CD4-positive, alpha-beta T cell (primary cell): Measurements from ENCODE around the gene FBN3. TPM values are rescaled to one million over a fixed set of nuclear protein-coding genes. Genes with fewer than 3 reads are reported as not detected.

Experiments used
- ATAC-seq: fragments of 200-7000 bp; cut with Tn5 transposase; one replicate; pipeline ENCODE4 v1.10.0; 2022; ENCODE audit warnings: mild to moderate bottlenecking; ENCODE audit not compliant: poor library complexity
- CTCF ChIA-PET: fragments of 350-600 bp; sonication (Branson Sonifier 250); formaldehyde crosslinking; loops from one replicate; lab custom pipeline; 2021; ENCODE audit warnings: antibody characterized with exemption, inconsistent platforms; lab: Charles Lee
- POLR2A ChIA-PET: fragments of 350-600 bp; sonication (Branson Sonifier 250); formaldehyde crosslinking; loops from one replicate; lab custom pipeline; 2021; ENCODE audit warnings: antibody characterized with exemption, inconsistent platforms; lab: Charles Lee
- DNase-seq, 14 experiments: peaks; one replicate each; pipeline ENCODE4 v3.0.0-alpha.2; 2013 to 2020; ENCODE audit warnings: mixed read lengths in 2 of 14
- H3K27ac ChIP-seq, 2 donors: one replicate each; pipeline versions ENCODE4 v1.5.1 to v1.7.0; 2013; ENCODE audit warnings: low read length in 2 of 2, low read depth in 1 of 2, mild to moderate bottlenecking in 1 of 2
- H3K27me3 ChIP-seq, 2 experiments: 1 replicate in 1 of 2; 2 replicates in 1 of 2; pipeline versions ENCODE4 v1.6.1 to v1.7.0; 2013; ENCODE audit warnings: low read length in 2 of 2, control low read depth in 1 of 2, mild to moderate bottlenecking in 1 of 2, moderate library complexity in 1 of 2; ENCODE audit not compliant: insufficient read depth in 2 of 2, control insufficient read depth in 1 of 2
- H3K36me3 ChIP-seq: one replicate; pipeline ENCODE4 v1.6.1; 2013; ENCODE audit warnings: low read length, control low read depth; ENCODE audit not compliant: insufficient read depth
- H3K4me1 ChIP-seq: one replicate; pipeline ENCODE4 v1.6.1; 2013; ENCODE audit warnings: low read length, control low read depth; ENCODE audit not compliant: insufficient read depth
- H3K4me3 ChIP-seq: one replicate; pipeline ENCODE4 v1.5.1; 2013; ENCODE audit warnings: mild to moderate bottlenecking, low read length, moderate library complexity
- H3K9me3 ChIP-seq, 2 experiments: 1 replicate in 1 of 2; 2 replicates in 1 of 2; pipeline versions ENCODE4 v1.6.1 to v1.7.0; 2013; ENCODE audit warnings: low read length in 2 of 2, mild to moderate bottlenecking in 2 of 2, control low read depth in 1 of 2, moderate library complexity in 1 of 2; ENCODE audit not compliant: control insufficient read depth in 1 of 2, insufficient read depth in 1 of 2
- H3K27ac Mint-ChIP-seq: one replicate; pipeline ENCODE4 v1.8.0; 2020; ENCODE audit warnings: mixed read lengths
- H3K27me3 Mint-ChIP-seq: one replicate; pipeline ENCODE4 v1.8.0; 2021; ENCODE audit warnings: mixed read lengths
- H3K36me3 Mint-ChIP-seq: one replicate; pipeline ENCODE4 v1.8.0; 2021; ENCODE audit warnings: low read depth, mixed read lengths
- H3K4me1 Mint-ChIP-seq: one replicate; pipeline ENCODE4 v1.8.0; 2021; ENCODE audit warnings: low read depth, mixed read lengths
- H3K4me3 Mint-ChIP-seq: one replicate; pipeline ENCODE4 v1.8.0; 2020; ENCODE audit warnings: mild to moderate bottlenecking, mixed read lengths
- H3K9me3 Mint-ChIP-seq: one replicate; pipeline ENCODE4 v1.8.0; 2020; ENCODE audit warnings: mixed read lengths
- intact Hi-C, 2 experiments: fragments of 100-400 bp; cut with DNase I in 1 of 2; cut with micrococcal nuclease in 1 of 2; formaldehyde crosslinking; loops; one replicate each; pipeline versions ENCODE4 v1.15.1 to v1.9.0; 2023 to 2025; cut with DNase I, micrococcal nuclease
- total RNA-seq, 174 experiments: library from RNA in 2 of 174; stranded (reverse) in 2 of 174; gene quantifications; one replicate each; pipeline ENCODE4 v1.2.3 and lab custom pipeline; 2021 to 2026
- TF ChIP-seq, protein P1 (sequence below): fragments of 200-600 bp; IDR thresholded peaks from one replicate; pipeline ENCODE4 v1.8.0; 2022; ENCODE audit warnings: antibody characterized with exemption, mild to moderate bottlenecking

Gene FBN3
- total RNA-seq, 2 experiments from 2014 or later, result not detected

- ATAC-seq (no peak), DNase-seq (no peak)
- no peaks in the 10 kb centered on the region for H3K9me3 ChIP-seq
- Mint-ChIP-seq H3K4me3 (no peak overlapping the region), H3K9me3 (no peaks in the 10 kb centered on the region), H3K27me3 (no peaks in the 10 kb centered on the region), H3K36me3 (no peaks in the 10 kb centered on the region), H3K4me1 (peaks cover 7% of the 10 kb centered on the region), H3K27ac (no peak overlapping the region)
- intact Hi-C loops, result no loop called here
- POLR2A ChIA-PET, result interaction anchor here (1.4 kb wide), 1 partner anchor 15 kb away, joined by 4 read pairs; no protein-coding TSS in a partner anchor
- peaks cover 26% of the 10 kb centered on the region for H3K4me1 ChIP-seq
- H3K27ac ChIP-seq, result no peak overlapping the region
- CTCF ChIA-PET, result no interaction called here
- H3K27me3 ChIP-seq, result no peaks in the 10 kb centered on the region
- H3K4me3 ChIP-seq, result no peak overlapping the region
- TF ChIP-seq, protein P1, sequence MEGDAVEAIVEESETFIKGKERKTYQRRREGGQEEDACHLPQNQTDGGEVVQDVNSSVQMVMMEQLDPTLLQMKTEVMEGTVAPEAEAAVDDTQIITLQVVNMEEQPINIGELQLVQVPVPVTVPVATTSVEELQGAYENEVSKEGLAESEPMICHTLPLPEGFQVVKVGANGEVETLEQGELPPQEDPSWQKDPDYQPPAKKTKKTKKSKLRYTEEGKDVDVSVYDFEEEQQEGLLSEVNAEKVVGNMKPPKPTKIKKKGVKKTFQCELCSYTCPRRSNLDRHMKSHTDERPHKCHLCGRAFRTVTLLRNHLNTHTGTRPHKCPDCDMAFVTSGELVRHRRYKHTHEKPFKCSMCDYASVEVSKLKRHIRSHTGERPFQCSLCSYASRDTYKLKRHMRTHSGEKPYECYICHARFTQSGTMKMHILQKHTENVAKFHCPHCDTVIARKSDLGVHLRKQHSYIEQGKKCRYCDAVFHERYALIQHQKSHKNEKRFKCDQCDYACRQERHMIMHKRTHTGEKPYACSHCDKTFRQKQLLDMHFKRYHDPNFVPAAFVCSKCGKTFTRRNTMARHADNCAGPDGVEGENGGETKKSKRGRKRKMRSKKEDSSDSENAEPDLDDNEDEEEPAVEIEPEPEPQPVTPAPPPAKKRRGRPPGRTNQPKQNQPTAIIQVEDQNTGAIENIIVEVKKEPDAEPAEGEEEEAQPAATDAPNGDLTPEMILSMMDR, result no peak
- H3K36me3 ChIP-seq, result no peaks in the 10 kb centered on the region
Measured at GRCh38 chr19:8180018-8180417, 30.6 kb upstream of the FBN3 start.

- H3K9me3 Mint-ChIP-seq, result no peaks in the 10 kb centered on the region
- no peak overlapping the region for H3K27ac Mint-ChIP-seq
- ATAC-seq (no peak), DNase-seq (no peak)
- Histone ChIP-seq H3K36me3 (no peaks in the 10 kb centered on the region), H3K9me3 (no peaks in the 10 kb centered on the region), H3K27ac (no peak overlapping the region), H3K4me3 (no peak overlapping the region), H3K27me3 (no peaks in the 10 kb centered on the region), H3K4me1 (peaks cover 1% of the 10 kb centered on the region)
- intact Hi-C loops, result loop anchor here in 1 of 2 experiments (5.0 kb wide), 1 partner anchor 38 kb away; no protein-coding TSS in a partner anchor
- H3K4me1 Mint-ChIP-seq, result no peaks in the 10 kb centered on the region
- POLR2A ChIA-PET, result no interaction called here
- TF ChIP-seq, protein P1, result no peak
- no peaks in the 10 kb centered on the region for H3K36me3 Mint-ChIP-seq
- H3K27me3 Mint-ChIP-seq, result no peaks in the 10 kb centered on the region
- no peak overlapping the region for H3K4me3 Mint-ChIP-seq
- CTCF ChIA-PET, result no interaction called here
Measured at GRCh38 chr19:8174706-8175105, 25.3 kb upstream of the FBN3 start.

DNA sequence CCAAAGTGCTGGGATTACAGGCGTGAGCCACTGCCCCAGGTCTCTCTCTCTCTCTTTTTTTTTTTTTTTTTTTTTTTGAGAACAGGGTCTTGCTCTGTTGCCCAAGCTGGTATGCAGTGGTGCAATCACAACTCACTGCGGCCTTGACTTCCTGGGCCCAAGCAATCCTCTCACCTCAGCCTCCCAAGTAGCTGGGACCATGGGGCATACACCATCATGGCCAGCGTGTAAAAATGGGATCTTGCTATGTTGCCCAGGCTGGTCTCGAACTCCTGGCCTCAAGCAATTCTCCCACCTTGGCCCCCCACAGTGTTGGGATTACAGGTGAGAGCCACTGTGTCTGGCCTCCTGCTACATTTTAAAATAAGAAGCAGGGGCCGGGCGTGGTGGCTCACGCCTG, 19.1 kb upstream of the FBN3 start:
- Histone ChIP-seq H3K36me3 (no peaks in the 10 kb centered on the region), H3K4me1 (no peaks in the 10 kb centered on the region), H3K27ac (no peak overlapping the region), H3K9me3 (no peaks in the 10 kb centered on the region), H3K27me3 (no peaks in the 10 kb centered on the region), H3K4me3 (no peak overlapping the region)
- intact Hi-C loops, result no loop called here
- no peaks in the 10 kb centered on the region for H3K36me3 Mint-ChIP-seq
- H3K4me3 Mint-ChIP-seq, result no peak overlapping the region
- POLR2A ChIA-PET, result no interaction called here
- no peaks in the 10 kb centered on the region for H3K27me3 Mint-ChIP-seq
- TF ChIP-seq, protein P1, result no peak
- ATAC-seq, result no peak
- no peak for DNase-seq
- H3K27ac Mint-ChIP-seq, result no peak overlapping the region
- H3K9me3 Mint-ChIP-seq, result no peaks in the 10 kb centered on the region
- no peaks in the 10 kb centered on the region for H3K4me1 Mint-ChIP-seq
- CTCF ChIA-PET, result no interaction called here
